ENCODE results near the gene NPS.

DNA sequence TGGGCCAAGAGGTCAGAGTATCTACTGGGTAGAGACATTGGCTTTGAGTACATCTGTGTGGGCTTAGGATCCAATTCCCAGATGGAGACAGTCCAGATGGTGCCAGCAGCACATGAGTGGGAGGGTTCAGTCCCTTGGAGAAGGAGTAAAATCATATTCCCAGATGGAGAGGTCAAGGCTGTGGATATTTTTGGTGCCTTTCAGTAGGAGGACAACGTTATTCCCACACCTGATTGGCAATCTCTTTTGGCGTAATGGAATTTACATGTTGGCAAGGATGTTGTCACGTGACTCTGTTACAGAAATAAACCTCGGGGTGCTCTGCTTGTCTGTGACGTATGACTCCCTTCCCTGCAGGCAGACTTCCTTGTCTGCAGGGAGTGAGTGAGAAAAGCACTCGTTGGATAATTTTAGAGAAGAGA is 27.6 kb downstream of the NPS start:
- TF ChIP-seq POLR2A (IDR thresholded peaks at IDR 0.05), result no peak
- TF ChIP-seq, protein P1, sequence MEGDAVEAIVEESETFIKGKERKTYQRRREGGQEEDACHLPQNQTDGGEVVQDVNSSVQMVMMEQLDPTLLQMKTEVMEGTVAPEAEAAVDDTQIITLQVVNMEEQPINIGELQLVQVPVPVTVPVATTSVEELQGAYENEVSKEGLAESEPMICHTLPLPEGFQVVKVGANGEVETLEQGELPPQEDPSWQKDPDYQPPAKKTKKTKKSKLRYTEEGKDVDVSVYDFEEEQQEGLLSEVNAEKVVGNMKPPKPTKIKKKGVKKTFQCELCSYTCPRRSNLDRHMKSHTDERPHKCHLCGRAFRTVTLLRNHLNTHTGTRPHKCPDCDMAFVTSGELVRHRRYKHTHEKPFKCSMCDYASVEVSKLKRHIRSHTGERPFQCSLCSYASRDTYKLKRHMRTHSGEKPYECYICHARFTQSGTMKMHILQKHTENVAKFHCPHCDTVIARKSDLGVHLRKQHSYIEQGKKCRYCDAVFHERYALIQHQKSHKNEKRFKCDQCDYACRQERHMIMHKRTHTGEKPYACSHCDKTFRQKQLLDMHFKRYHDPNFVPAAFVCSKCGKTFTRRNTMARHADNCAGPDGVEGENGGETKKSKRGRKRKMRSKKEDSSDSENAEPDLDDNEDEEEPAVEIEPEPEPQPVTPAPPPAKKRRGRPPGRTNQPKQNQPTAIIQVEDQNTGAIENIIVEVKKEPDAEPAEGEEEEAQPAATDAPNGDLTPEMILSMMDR (IDR thresholded peaks at IDR 0.05), result no peak
